OCI-LY1 (cell line): ENCODE data around the gene NACC2.

Experiments
- EZH2 ChIP-seq: fragments of 200-600 bp; sonication (generic), shearing (Covaris generic); IDR thresholded peaks from 2 replicates; pipeline ENCODE4 v1.8.0; 2017; ENCODE audit warnings: borderline replicate concordance, mixed run types, mild to moderate bottlenecking, antibody characterized with exemption, low read length, moderate library complexity, mixed read lengths
- TF ChIP-seq, protein P1 (sequence below): fragments of 200-600 bp; sonication (generic), shearing (Covaris generic); IDR thresholded peaks from 2 replicates; pipeline ENCODE4 v1.5.1; 2017; ENCODE audit warnings: mild to moderate bottlenecking, antibody characterized with exemption, low read length, moderate library complexity, mixed read lengths

DNA sequence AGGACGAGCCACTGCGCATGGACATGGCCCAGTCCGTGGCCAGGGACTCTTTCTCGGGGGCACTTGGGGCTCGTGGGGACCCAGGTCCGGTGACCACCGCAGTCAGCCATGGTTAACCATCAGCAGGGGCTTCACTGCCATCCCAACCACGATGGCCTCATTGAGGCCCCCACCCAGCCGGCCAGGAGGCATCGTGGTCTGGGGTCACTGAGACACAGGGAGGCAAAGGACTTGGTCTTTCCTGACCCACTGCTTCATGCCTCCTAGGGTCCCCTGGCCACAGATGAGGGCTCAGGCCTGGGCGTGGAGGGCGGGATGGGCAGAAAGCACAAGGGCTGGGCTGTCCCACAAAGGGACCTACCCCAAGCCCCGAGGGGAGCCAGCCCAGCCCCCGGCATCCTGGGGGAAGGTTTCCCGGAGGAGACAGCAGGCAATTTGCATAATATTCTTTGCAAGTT, 6.6 kb downstream of the NACC2 start:
- TF ChIP-seq, protein P1, sequence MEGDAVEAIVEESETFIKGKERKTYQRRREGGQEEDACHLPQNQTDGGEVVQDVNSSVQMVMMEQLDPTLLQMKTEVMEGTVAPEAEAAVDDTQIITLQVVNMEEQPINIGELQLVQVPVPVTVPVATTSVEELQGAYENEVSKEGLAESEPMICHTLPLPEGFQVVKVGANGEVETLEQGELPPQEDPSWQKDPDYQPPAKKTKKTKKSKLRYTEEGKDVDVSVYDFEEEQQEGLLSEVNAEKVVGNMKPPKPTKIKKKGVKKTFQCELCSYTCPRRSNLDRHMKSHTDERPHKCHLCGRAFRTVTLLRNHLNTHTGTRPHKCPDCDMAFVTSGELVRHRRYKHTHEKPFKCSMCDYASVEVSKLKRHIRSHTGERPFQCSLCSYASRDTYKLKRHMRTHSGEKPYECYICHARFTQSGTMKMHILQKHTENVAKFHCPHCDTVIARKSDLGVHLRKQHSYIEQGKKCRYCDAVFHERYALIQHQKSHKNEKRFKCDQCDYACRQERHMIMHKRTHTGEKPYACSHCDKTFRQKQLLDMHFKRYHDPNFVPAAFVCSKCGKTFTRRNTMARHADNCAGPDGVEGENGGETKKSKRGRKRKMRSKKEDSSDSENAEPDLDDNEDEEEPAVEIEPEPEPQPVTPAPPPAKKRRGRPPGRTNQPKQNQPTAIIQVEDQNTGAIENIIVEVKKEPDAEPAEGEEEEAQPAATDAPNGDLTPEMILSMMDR = no peak
- TF ChIP-seq EZH2 = no peak
